Measurements from ENCODE around the gene CDR2L. TPM values are rescaled to one million over a fixed set of nuclear protein-coding genes. Genes with fewer than 3 reads are reported as not detected.
"Not testable (repeated sequence)": the region's sequence is repeated elsewhere in the genome, so short reads cannot be mapped to it uniquely, and the experiment has no call there.

The CDR2L gene
- total RNA-seq, 4 donors from 2014 or later, result 7.4 to 80.7 (median 53.9) TPM

GRCh38 chr17:75001915-75002843 lies 14.7 kb downstream of the CDR2L start:
- Histone ChIP-seq H3K27me3 (no peaks in the 10 kb centered on the region), H3K36me3 (peaks cover 0 to 51% (median 0%) of the 10 kb centered on the region in 3 donors), H3K27ac (no peak overlapping the region), H3K4me3 (no peak overlapping the region), H3K9me3 (no peaks in the 10 kb centered on the region), H3K4me1 (no peaks in the 10 kb centered on the region)
- TF ChIP-seq CTCF (IDR thresholded peaks at IDR 0.05) (no peak), POLR2A (IDR thresholded peaks at IDR 0.05) (no peak)
- no peak for DNase-seq

DNA sequence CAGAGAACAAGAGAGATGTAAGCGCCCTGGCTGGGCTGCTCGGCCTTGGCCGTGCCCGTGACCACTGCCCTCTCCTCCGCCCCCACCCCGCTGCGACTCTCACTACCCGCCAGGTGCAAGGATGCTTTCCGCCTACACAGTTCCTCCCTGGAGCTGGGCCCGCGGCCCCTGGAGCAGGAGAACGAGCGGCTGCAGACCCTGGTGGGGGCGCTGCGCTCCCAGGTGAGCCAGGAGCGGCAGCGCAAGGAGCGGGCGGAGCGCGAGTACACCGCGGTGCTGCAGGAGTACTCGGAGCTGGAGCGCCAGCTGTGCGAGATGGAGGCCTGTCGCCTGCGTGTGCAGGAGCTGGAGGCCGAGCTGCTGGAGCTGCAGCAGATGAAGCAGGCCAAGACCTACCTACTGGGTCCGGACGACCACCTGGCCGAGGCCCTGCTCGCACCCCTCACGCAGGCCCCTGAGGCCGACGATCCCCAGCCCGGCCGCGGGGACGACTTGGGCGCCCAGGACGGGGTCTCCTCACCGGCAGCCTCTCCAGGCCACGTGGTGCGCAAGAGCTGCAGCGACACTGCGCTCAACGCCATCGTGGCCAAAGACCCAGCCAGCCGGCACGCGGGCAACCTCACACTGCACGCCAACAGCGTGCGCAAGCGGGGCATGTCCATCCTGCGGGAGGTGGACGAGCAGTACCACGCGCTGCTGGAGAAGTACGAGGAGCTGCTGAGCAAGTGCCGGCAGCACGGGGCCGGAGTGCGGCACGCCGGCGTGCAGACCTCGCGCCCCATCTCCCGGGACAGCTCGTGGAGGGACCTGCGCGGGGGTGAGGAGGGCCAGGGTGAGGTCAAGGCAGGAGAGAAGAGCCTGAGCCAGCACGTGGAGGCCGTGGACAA lies 15.9 kb downstream of the CDR2L start:
- peaks cover 0 to 51% (median 0%) of the 10 kb centered on the region in 3 donors for H3K36me3 ChIP-seq
- TF ChIP-seq POLR2A (IDR thresholded peaks at IDR 0.05) (no peak), CTCF (IDR thresholded peaks at IDR 0.05) (no peak)
- no peak overlapping the region for H3K4me3 ChIP-seq
- no peaks in the 10 kb centered on the region for H3K27me3 ChIP-seq
- no peaks in the 10 kb centered on the region for H3K4me1 ChIP-seq
- DNase-seq, result no peak
- H3K27ac ChIP-seq, result no peak overlapping the region
- no peaks in the 10 kb centered on the region for H3K9me3 ChIP-seq

DNA sequence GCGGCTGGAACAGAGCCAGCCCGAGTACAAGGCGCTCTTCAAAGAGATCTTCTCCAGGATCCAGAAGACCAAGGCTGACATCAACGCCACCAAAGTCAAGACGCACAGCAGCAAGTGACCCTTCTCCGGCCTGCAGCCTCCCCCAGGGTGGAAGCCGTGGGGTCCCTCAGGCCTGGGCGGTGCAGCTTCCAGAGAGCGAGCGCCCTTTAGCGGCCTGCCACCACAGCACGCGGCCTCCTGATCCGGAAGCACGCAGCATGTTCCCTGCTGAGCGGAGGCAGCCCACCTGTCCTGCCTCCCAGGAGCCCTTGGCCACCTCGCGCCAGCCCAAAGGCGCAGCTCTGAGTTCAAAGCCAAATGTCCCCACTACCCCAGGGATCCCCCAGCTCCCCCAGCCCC lies 16.5 kb downstream of the CDR2L start:
- Histone ChIP-seq H3K4me1 (no peaks in the 10 kb centered on the region), H3K27me3 (no peaks in the 10 kb centered on the region), H3K36me3 (peaks cover 0 to 51% (median 0%) of the 10 kb centered on the region in 3 donors), H3K9me3 (no peaks in the 10 kb centered on the region), H3K4me3 (no peak overlapping the region), H3K27ac (no peak overlapping the region)
- TF ChIP-seq CTCF (IDR thresholded peaks at IDR 0.05) (no peak), POLR2A (IDR thresholded peaks at IDR 0.05) (no peak)
- no peak for DNase-seq

GRCh38 chr17:75004371-75004770 lies 16.9 kb downstream of the CDR2L start:
- Histone ChIP-seq H3K27ac (no peak overlapping the region), H3K4me3 (no peak overlapping the region), H3K27me3 (no peaks in the 10 kb centered on the region), H3K4me1 (no peaks in the 10 kb centered on the region), H3K9me3 (no peaks in the 10 kb centered on the region), H3K36me3 (peaks cover 0 to 50% (median 0%) of the 10 kb centered on the region in 3 donors)
- DNase-seq, result no peak
- TF ChIP-seq POLR2A (IDR thresholded peaks at IDR 0.05) (no peak), CTCF (IDR thresholded peaks at IDR 0.05) (no peak)

DNA sequence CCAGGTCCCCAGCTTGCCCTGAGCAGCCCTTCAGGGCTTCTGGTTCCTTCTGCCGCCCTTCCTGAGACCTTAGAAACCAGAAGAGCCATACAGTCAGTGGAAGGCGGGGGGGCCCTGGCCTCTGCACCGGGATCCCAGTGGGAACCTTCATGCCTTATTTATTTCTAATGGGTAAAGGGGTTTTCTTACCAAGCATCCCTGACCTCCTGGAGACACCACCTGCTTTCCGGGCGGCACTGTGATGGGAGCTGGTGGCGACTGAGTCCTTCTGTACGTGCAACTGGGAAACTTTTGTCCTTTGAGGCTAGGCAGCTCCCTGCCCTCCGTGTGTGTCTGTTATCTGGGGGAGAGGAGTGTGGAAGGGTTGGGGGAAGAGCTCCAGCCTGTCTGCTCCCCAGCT lies 17.9 kb downstream of the CDR2L start:
- H3K27ac ChIP-seq, result no peak overlapping the region
- no peaks in the 10 kb centered on the region for H3K27me3 ChIP-seq
- no peaks in the 10 kb centered on the region for H3K9me3 ChIP-seq
- no peak for TF ChIP-seq POLR2A (IDR thresholded peaks at IDR 0.05)
- TF ChIP-seq CTCF (IDR thresholded peaks at IDR 0.05), result no peak
- peaks cover 0 to 41% (median 0%) of the 10 kb centered on the region in 3 donors for H3K36me3 ChIP-seq
- H3K4me3 ChIP-seq, result no peak overlapping the region
- DNase-seq, result no peak
- no peaks in the 10 kb centered on the region for H3K4me1 ChIP-seq

GRCh38 chr17:75006084-75006483 lies 18.7 kb downstream of the CDR2L start:
- H3K9me3 ChIP-seq, H3K4me1 ChIP-seq, H3K4me3 ChIP-seq, DNase-seq, H3K27ac ChIP-seq, H3K27me3 ChIP-seq: not testable (repeated sequence)
- H3K36me3 ChIP-seq, result peaks cover 0 to 35% (median 0%) of the 10 kb centered on the region in 3 donors
